Upper lobe of left lung (tissue), 6 donors: Measurements from ENCODE around the gene CNTNAP1. TPM values are rescaled to one million over a fixed set of nuclear protein-coding genes. Genes with fewer than 3 reads are reported as not detected.

Experiments used
- ATAC-seq, 2 donors: fragments of 200-7000 bp; cut with Tn5 transposase; one replicate each; pipeline ENCODE4 v1.9.1; 2022; ENCODE audit warnings: mild to moderate bottlenecking in 2 of 2, moderate library complexity in 2 of 2; ENCODE audit not compliant: low FRiP score in 2 of 2
- DNase-seq, 2 donors: peaks; one replicate each; pipeline ENCODE4 v3.0.0-alpha.2; 2019 to 2020
- H3K27ac ChIP-seq, 4 donors: fragments of 200-600 bp; sonication (generic); one replicate each; pipeline ENCODE4 v1.5.1; 2016 to 2019
- H3K27me3 ChIP-seq, 4 donors: fragments of 200-600 bp; sonication (generic); one replicate each; pipeline ENCODE4 v1.5.1; 2017 to 2019
- H3K36me3 ChIP-seq, 4 donors: fragments of 200-600 bp; sonication (generic); one replicate each; pipeline ENCODE4 v1.5.1; 2016 to 2019
- H3K4me1 ChIP-seq, 4 donors: fragments of 200-600 bp; sonication (generic); one replicate each; pipeline ENCODE4 v1.5.1; 2018 to 2019
- H3K4me3 ChIP-seq, 4 donors: fragments of 200-600 bp; sonication (generic); one replicate each; pipeline ENCODE4 v1.5.1; 2017 to 2019; ENCODE audit warnings: mild to moderate bottlenecking in 2 of 4, moderate library complexity in 1 of 4
- H3K9me3 ChIP-seq, 4 donors: fragments of 200-600 bp; sonication (generic); one replicate each; pipeline ENCODE4 v1.5.1; 2018 to 2019
- EP300 ChIP-seq, 4 donors: sonication (generic); formaldehyde crosslinking; IDR thresholded peaks; one replicate each; pipeline ENCODE4 v1.5.1; 2017; ENCODE audit warnings: antibody characterized with exemption in 4 of 4, control low read depth in 2 of 4
- POLR2A ChIP-seq, 4 donors: fragments of 450-650 bp; IDR thresholded peaks; one replicate each; pipeline ENCODE4 v1.5.1; 2016 to 2017; ENCODE audit warnings: antibody characterized with exemption in 4 of 4, mild to moderate bottlenecking in 2 of 4
- POLR2AphosphoS5 ChIP-seq, 2 donors: sonication (generic); formaldehyde crosslinking; IDR thresholded peaks; one replicate each; pipeline ENCODE4 v1.5.1; 2017; ENCODE audit warnings: antibody characterized with exemption in 2 of 2
- WGBS, 2 donors: methylation state at CpG; one replicate each; pipeline ENCODE4 v1.1.5; 2017 to 2018; 5-methylcytosine and 5-hydroxymethylcytosine counted together
- total RNA-seq, 6 donors: library from RNA; depleted of rRNA in 4 of 6; stranded (reverse); fragments of >200 nt in 4 of 6; gene quantifications; one replicate each; pipeline versions ENCODE4 v1.1.0 to v1.2.1, GENCODE V29; 2016 to 2021
- TF ChIP-seq, protein P1 (sequence below), 6 experiments: fragments of 450-650 bp in 4 of 6; fragments of 200-600 bp in 2 of 6; sonication (generic) in 2 of 6; IDR thresholded peaks; one replicate each; pipeline ENCODE4 v1.5.1; 2016 to 2019; ENCODE audit warnings: antibody characterized with exemption in 6 of 6
- donor health status: DM: no; HTN: no; CAD: no; lungs with moderate emphysema.
- donor health status: DM: no; HTN: yes; CAD: no; lungs with severe emphysema.

CNTNAP1 gene
- total RNA-seq, 6 donors from 2014 or later = 1.7 to 37.7 (median 4.3) TPM

DNA sequence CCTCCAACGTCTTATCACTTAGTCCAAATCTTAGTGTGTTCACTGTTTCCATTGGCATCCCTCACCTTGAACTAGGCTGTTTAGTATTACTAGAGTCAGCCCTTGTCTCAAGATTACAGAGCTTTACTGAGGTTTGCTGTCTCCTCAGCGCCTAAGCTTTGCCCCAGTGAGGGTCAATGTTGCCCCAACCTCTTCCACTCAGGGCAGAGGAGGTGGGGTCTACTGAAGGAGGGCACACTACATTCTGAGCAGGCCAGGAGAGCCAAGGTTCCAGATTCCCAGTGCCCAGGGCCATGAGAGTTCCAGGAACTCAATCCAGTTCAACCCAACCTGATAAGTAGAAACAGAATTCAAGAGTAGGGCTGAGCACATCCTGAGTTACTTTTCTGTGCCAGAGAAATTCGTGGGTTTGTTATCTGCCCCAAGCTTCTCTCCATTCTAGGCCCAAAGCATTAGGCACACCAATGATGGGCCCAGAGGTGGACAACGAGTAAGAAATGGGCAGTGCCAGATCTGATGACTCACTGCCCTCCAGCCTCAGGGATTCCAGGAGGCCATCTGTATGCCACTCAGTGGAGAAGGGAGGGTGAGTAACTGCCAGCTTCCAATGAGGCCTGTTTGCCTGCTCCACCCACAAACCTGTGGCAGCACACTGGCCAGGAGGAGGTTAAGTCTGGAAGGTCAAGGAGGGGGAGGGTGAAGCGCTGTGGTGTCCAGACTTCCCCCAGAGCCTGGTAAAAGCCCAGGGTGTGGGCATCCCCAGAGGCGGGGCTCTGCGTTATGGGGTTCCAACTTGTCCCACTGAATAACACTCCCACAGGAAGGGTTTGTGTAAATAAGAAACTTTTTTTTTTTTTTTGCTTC lies 15.0 kb upstream of the CNTNAP1 start:
- peak overlapping the region; percentile 58 to 75 (median 66) for H3K27ac ChIP-seq
- H3K27me3 ChIP-seq = no peaks in the 10 kb centered on the region
- ATAC-seq (peak; percentile 43 to 77), DNase-seq (peak in 1 of 2 donors; percentile 79)
- no peaks in the 10 kb centered on the region for H3K9me3 ChIP-seq
- H3K4me3 ChIP-seq = no peak overlapping the region
- peaks cover 16 to 69% (median 44%) of the 10 kb centered on the region in 4 donors for H3K36me3 ChIP-seq
- H3K4me1 ChIP-seq = peaks cover 28 to 48% (median 33%) of the 10 kb centered on the region in 4 donors
- TF ChIP-seq POLR2AphosphoS5 (IDR thresholded peaks at IDR 0.05) = peak in 1 of 2 donors; percentile 18
- no peak for TF ChIP-seq POLR2A (IDR thresholded peaks at IDR 0.05)
- TF ChIP-seq, protein P1, sequence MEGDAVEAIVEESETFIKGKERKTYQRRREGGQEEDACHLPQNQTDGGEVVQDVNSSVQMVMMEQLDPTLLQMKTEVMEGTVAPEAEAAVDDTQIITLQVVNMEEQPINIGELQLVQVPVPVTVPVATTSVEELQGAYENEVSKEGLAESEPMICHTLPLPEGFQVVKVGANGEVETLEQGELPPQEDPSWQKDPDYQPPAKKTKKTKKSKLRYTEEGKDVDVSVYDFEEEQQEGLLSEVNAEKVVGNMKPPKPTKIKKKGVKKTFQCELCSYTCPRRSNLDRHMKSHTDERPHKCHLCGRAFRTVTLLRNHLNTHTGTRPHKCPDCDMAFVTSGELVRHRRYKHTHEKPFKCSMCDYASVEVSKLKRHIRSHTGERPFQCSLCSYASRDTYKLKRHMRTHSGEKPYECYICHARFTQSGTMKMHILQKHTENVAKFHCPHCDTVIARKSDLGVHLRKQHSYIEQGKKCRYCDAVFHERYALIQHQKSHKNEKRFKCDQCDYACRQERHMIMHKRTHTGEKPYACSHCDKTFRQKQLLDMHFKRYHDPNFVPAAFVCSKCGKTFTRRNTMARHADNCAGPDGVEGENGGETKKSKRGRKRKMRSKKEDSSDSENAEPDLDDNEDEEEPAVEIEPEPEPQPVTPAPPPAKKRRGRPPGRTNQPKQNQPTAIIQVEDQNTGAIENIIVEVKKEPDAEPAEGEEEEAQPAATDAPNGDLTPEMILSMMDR (IDR thresholded peaks at IDR 0.05) = no peak
- no peak for TF ChIP-seq EP300 (IDR thresholded peaks at IDR 0.05)
- 39 to 46% methylated on average over 6 to 7 of the region's 7 CpGs for WGBS, 2 donors

DNA sequence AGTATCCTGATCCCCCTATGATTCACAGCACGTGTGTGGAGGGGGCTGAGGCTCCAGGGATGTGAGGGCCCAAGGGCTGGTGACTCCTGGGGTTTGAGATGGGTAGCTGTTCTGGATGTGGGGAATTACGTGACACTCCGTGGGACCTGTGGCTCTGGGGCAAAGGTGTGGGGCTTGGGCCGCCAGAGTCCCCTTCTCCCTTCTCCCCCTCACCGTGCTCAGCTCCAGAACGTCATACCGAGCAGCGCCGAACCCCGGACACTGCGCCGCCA lies 12.7 kb upstream of the CNTNAP1 start:
- no peak for DNase-seq
- peak overlapping the region in 3 of 4 donors; percentile 36 to 75 (median 70) for H3K27ac ChIP-seq
- no peak overlapping the region for H3K4me3 ChIP-seq
- TF ChIP-seq POLR2AphosphoS5 (IDR thresholded peaks at IDR 0.05) (no peak), POLR2A (IDR thresholded peaks at IDR 0.05) (no peak), EP300 (IDR thresholded peaks at IDR 0.05) (no peak)
- TF ChIP-seq, protein P1 (IDR thresholded peaks at IDR 0.05) = no peak
- peaks cover 13 to 69% (median 50%) of the 10 kb centered on the region in 4 donors for H3K36me3 ChIP-seq
- H3K9me3 ChIP-seq = no peaks in the 10 kb centered on the region
- WGBS, 2 donors = 71% methylated on average over 12 of the region's 12 CpGs; no CpG with 5 or more reads in 1 of the 2 donors
- no peak for ATAC-seq
- peaks cover 43 to 63% (median 48%) of the 10 kb centered on the region in 4 donors for H3K4me1 ChIP-seq
- H3K27me3 ChIP-seq = peaks cover 0 to under 1% (median 0%) of the 10 kb centered on the region in 4 donors

DNA sequence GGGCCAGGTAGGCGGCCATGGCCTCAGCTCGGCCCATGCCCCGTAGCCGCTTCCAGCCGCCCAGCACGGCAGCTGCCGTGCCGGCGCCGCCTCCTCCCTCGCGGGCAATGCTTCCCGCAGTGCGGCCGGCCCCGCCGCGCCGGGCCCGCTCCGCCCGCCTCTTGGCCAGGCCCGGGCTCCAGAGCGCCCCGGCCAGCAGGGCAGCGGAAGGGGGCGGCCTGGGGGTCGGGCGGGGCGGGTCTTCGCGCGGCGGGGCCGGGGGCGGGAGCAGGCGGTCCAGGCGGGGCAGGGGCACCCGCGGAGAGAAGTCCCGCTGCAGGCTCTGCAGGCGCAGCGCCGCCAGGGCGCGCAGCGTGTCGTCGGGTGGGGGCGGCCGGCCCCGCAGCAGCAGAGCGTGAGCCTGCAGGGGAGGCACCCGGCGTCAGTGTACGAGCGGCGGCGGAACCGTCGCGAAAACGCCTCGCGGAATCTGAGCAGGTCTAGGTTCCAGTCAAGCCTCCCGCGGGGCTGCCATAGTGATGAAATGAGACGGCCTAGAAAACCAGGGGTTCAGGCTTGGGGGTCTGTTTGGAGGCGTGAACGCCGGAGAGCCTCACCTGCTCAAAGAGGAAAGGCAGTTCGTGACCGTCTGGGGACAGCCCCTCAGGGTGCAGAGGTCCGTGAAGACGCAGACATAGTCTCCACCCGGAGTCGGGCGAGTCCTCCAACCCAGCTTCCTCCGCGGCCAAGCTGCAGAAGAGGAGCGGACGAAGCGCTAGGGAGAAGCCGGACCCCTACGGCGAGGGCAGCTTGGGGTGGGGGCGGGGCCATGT lies 12.1 kb upstream of the CNTNAP1 start:
- ATAC-seq (no peak), DNase-seq (peak in 1 of 2 donors; percentile 90)
- peak overlapping the region in 3 of 4 donors; percentile 15 to 70 (median 43) for H3K27ac ChIP-seq
- TF ChIP-seq EP300 (IDR thresholded peaks at IDR 0.05) (no peak), POLR2A (IDR thresholded peaks at IDR 0.05) (no peak), POLR2AphosphoS5 (IDR thresholded peaks at IDR 0.05) (no peak)
- TF ChIP-seq, protein P1 (IDR thresholded peaks at IDR 0.05) = no peak
- peaks cover 49 to 68% (median 54%) of the 10 kb centered on the region in 4 donors for H3K4me1 ChIP-seq
- WGBS, 2 donors = 58 to 95% methylated on average over 13 to 60 of the region's 87 CpGs
- H3K4me3 ChIP-seq = peak overlapping the region in 2 of 4 donors; percentile 1 to 33
- H3K27me3 ChIP-seq = peaks cover 0 to 3% (median 0%) of the 10 kb centered on the region in 4 donors
- no peaks in the 10 kb centered on the region for H3K9me3 ChIP-seq
- H3K36me3 ChIP-seq = peaks cover 13 to 67% (median 49%) of the 10 kb centered on the region in 4 donors

DNA sequence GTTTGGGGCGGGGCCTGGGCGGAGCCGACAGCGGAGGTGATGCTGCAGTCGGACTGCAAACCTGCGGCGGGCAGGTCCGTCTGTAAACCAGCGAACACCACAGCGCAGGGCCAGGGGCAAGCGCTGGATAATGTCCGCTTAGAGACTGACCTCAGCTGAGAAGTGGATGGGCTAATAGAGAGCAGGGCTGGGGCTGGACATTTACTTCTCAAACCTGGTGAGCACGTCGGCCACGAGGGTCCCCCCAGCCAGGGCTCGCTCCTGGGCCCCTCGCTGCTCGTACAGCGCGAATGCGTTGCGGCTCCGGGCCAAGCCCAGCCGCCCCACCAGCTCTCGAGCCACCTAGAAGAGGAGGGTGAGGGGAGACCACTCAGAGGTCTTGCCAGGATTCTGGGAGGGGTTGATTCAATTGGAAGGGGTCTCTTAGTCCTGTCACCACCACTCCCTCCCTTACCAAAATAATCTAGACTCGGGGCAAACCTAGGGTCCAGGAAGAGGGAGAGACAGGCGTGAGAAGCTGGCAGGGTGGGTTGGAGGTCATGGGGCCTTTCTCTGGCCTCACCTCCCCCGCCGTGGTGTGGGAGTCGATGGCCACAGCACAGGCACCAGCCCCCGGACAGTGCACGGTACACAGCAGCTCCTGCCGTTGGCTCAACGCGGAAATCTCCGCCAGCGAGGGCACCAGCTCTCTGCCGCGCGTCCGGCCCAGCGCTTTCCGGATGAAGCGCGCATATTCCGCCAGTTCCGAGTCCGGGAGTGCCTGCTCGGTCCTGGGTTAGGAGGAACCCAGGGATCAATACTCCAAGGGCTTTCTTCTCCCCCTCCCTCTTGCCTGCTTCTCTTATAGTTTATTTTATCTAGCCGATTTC lies 11.3 kb upstream of the CNTNAP1 start:
- peak in 1 of 2 donors; percentile 78 for DNase-seq
- Histone ChIP-seq H3K9me3 (no peaks in the 10 kb centered on the region), H3K4me3 (peak overlapping the region in 2 of 4 donors; percentile 1 to 33), H3K27ac (peak overlapping the region in 3 of 4 donors; percentile 15 to 49 (median 30)), H3K36me3 (peaks cover 13 to 59% (median 43%) of the 10 kb centered on the region in 4 donors), H3K4me1 (peaks cover 56 to 77% (median 59%) of the 10 kb centered on the region in 4 donors), H3K27me3 (peaks cover 0 to 6% (median 1%) of the 10 kb centered on the region in 4 donors)
- 70 to 79% methylated on average over 27 to 33 of the region's 50 CpGs for WGBS, 2 donors
- no peak for ATAC-seq
- no peak for TF ChIP-seq POLR2AphosphoS5 (IDR thresholded peaks at IDR 0.05)
